GM18867 (cell line): ENCODE measurements around the gene TGM4.
"Not testable (repeated sequence)": the region's sequence is repeated elsewhere in the genome, so short reads cannot be mapped to it uniquely, and the experiment has no call there.

ENCODE experiments used
- ATAC-seq: cut with Tn5 transposase; IDR thresholded peaks from one replicate; pipeline ENCODE4 v1.9.1; 2021; ENCODE audit warnings: mild to moderate bottlenecking, moderate library complexity; ENCODE audit not compliant: unreplicated experiment

Gene TGM4

GRCh38 chr3:44913868-44914468 is 39.6 kb downstream of the TGM4 start:
- ATAC-seq, result no peak

DNA sequence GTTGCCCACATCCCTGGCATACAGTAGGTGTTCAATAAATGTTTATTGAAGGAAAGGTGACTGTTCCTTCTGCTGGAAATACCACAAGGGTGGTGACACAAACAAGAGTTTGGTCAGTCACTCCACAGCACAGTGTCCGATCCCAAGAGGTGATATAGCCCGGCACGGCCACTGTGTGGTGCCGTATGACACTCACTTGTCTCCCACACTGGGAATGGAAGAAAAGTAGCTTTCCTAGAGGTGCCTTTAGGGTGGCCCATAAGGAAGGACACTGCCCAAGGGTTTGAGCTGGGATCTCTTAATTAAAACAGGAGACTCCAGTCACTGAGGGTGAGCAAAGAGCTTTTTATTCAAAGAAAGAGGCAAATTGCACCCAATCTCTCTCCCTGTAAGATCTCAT is 40.5 kb downstream of the TGM4 start:
- no peak for ATAC-seq

DNA sequence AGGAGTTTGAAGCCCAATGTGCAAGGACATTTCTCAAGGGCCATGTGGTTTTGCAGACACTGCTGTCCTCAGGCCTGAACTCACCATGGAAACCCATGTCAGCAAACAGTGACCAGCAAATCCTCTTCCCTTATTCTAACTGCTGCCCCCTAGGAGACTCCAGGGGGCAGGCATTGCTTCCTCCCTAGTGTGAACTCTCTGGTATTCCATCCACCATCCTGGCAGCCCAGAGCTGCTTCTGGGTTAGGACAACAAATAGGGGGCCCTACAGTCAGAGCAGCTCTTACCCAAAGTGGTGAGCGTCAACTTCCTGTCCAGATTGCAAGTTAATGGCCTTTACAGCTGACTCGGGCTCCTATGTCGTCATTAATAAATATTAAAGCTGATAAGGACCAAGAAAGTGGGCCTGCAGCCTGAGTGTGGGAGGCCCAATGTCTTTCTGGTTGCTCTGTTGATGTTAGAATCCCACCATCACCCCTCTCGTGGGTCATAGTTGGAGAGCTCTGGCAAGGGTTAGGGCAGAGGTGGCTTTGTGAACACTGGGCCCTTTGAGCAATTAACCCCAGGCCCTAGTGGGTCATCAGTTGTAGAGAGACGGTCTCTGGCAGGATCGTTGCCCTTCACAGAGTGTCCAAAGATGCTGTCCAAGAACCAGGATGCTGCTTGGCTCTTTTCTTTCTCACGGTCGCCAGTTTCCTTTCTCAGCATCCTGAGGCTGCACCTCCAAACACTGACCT is 41.5 kb downstream of the TGM4 start:
- no peak for ATAC-seq

- ATAC-seq, result no peak
Measured at GRCh38 chr3:44918087-44918486, 43.7 kb downstream of the TGM4 start.

- no peak for ATAC-seq
Measured at GRCh38 chr3:44918581-44918980, 44.2 kb downstream of the TGM4 start.

DNA sequence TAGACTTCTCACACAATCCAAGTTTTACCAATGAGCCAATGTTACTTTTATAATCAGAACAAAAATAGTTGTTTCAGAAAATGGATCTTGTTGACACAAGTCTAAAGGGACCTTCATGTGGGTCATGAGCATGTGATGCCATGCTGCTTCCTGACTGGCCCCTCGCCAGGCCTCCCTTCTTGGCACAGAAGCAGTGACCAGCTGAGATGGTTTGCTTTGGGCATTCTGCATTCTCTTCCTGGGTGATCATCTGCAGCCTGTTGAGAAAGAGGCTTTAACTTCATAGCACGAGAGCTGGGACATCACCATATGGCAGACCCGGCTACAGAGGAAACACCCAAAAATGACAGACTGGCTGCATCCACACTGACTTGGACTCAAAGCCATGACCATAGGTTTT is 45.7 kb downstream of the TGM4 start:
- no peak for ATAC-seq

DNA sequence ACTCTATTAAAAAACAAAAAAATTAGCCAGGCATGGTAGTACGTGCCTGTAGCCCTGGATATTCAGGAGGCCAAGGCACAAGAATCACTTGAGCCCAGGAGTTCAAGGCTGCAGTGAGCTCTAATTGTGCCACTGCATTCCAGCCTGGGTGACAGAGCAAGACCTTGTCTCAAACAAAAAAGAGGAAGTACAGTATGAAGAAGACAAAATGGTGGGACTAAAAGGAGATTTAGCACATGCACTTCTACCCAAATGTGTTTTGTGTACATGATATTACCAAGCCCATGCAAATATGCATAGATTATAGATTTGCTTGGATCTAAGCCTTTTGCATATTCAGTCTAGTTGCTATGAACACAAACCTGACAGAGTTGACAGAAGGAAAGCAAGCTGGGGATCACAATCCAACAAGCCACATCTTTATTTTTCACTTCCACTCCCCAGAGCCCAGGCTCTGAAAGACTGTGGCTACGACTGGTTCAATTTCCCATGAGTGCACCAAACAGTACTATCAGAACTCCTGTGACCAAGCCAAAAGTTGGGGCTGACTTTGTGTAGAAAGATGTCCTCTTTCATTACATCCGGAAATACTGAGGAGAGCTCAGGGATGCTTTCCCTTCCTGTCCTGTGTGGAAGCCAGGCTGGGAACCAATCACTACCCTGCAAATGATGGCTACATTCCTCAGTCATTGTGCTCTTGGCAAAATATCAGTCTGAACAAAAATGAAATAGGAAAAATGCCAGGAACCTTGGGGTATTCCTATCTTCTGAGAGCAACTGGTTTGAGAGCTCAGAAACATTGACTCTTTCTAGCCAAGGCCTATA is 49.4 kb downstream of the TGM4 start:
- no peak for ATAC-seq

GRCh38 chr3:44924457-44925084 is 50.2 kb downstream of the TGM4 start:
- no peak for ATAC-seq

- no peak for ATAC-seq
Measured at GRCh38 chr3:44926172-44926571, 51.8 kb downstream of the TGM4 start.

DNA sequence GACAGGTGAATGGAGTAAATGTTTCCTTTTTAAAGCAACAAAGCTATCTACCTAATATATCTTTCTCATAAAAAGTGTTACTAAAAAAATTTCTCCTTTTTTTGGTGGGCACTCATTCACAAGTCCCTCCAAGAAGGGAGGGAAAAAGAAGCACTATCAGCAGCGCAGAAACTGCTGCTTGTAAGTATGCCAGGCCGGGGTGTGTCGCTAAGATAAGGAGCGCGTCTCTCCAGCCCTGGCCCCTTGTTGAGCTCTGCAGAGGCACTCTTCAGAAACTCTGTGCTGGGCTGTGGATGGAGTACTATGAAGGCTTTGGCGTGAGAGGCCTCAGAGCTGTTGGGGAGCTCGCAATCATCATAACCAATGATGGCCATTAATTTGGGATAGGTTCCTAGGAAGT is 52.5 kb downstream of the TGM4 start:
- no peak for ATAC-seq

DNA sequence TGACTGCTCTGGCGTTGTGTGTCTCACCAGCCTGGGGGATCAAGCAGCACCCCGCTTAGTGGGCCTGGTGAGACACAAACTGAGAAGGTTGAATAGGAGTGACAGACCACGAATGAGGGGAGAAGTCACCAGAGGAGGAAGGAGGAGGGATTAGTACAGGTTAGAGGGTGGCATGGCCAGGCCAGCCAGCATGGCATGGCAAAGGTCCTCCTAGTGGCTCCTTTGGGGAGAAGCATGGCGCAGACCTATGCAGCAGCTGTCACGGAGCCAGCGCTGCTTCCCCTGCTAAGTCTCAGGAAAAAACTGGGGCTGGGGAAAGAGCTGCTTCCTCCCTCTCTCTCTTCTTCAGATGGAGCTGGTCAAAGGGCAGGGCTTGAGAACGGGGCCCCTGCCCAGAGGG is 53.0 kb downstream of the TGM4 start:
- ATAC-seq, result no peak

GRCh38 chr3:44929782-44930181 is 55.4 kb downstream of the TGM4 start:
- ATAC-seq, result no peak

- ATAC-seq, result no peak
Measured at GRCh38 chr3:44930911-44931310, 56.5 kb downstream of the TGM4 start.

- no peak for ATAC-seq
Measured at GRCh38 chr3:44931791-44932190, 57.4 kb downstream of the TGM4 start.

- ATAC-seq, result no peak
Measured at GRCh38 chr3:44932271-44932670, 57.9 kb downstream of the TGM4 start.

GRCh38 chr3:44932986-44933944 is 58.9 kb downstream of the TGM4 start:
- ATAC-seq, result no peak

DNA sequence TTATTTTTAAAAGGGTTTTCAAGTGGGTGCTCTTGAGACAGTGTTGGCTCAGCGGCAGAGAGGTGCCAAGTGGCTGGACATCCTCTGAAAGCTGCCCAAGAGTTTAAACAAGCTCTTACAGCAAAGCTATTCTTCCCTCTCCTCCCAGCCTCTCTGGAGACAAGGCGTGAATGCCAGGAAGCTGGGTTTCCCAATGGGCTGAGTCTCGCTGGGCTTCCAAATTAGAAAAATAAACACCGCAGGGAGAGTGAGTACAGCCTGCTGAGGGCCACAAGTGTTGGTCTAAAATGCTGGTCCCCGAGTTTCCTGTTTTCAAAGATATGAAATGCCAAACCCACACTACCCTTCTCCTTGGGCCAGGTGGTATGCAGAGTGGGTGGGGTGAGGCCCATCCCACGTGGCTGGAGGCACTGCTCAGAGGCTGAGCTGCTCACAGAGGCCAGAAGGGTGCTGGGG is 65.2 kb downstream of the TGM4 start:
- no peak for ATAC-seq

DNA sequence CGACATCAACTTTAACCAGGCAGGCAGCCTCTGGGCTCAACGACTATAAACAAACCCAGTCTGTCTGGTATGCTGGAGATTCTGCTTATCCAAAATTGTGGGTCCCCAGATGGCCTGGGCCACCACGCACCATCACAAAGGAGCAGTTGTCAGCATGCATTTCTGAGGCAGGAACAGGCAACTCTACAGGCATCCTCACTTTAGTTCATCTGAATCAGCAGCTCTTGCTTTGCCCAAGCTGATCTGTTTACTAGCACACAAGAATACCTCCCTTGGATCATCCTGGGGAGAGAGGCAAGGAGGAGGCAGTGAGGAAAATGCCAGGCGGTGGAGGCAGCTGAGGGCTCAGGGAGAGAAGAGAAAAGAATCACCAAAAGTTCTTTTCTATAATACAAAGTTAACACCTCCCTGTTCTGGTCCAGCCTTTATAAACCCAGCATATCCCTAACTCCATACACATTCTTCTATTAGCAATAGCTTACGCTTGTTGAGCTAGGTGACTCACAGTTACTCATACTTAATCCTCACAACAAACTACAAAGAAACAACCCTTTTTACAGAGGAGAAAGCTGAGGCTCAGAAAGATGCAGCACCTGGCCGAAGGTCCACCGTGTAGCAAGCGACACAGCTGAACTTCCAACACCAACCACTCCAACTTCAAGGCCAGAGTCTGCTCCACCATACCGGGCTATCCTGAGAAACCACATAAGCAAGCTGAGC is 68.0 kb downstream of the TGM4 start:
- no peak for ATAC-seq

GRCh38 chr3:44948239-44948638 is 73.8 kb downstream of the TGM4 start:
- ATAC-seq, result no peak

- not testable (repeated sequence) for ATAC-seq
Measured at GRCh38 chr3:44949770-44950169, 75.4 kb downstream of the TGM4 start.
